ENCODE data around the gene TSTD1. TPM values are rescaled to one million over a fixed set of nuclear protein-coding genes. Genes with fewer than 3 reads are reported as not detected.

Gene TSTD1
- total and polyA plus RNA-seq, 2 of the 8 experiments (the other 6 are each of a cell fraction or from before 2014, with no cell fraction given), result 60.9 to 314 TPM

DNA sequence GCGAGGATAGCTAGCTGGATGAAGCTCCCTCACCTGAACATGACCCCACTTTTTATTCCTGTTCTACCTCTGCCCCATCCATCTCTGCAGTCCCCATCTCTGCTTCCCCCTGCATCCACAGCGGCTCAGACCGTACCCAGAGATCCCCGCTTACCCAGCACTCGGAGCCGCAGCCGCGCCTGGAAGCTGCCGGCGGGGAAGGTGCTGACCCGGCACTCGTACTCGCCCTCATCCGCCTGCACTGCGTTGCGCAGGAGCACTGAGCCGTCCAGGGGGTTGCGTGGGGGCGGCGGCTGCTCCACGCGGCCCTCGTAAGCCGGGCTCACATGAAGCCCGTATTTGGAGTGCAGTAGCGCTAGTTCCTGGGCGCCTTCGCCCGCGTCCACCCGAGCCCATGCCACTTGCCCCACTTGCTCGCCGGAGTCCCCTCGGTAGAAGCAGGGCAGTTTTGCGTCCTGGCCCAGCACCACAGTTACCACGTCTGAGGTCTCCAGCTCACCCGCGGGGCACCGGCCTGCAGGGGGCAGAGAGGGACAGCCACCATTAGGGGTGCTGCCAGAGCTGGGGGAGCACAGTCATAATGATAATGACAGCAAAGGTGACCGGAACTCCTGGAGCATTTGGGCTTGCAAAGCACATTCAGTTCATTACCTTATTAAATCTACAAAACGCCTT lies 40.8 kb upstream of the TSTD1 start:
- no peak overlapping the region for H3K9ac ChIP-seq (replicated peaks in 1 of 4; ENCODE audit: extremely low read depth in 1 of 4, low read depth in 3 of 4, low read length in 3 of 4)
- H3K27me3 ChIP-seq (replicated peaks in 1 of 4; ENCODE audit: control insufficient read depth in 3 of 4, extremely low read depth in 1 of 4, insufficient read depth in 3 of 4, low read length in 3 of 4), result no peaks in the 10 kb centered on the region
- no peak overlapping the region; the same call in 1 of the 2 replicates for H2BK5ac ChIP-seq (ENCODE audit: low read depth, low read length)
- H4K91ac ChIP-seq (replicated peaks; ENCODE audit: insufficient read length, low read length), result no peak overlapping the region
- DNase-seq (ENCODE audit: low read depth in 1 of 2, low spot score in 2 of 2) (no peak), FAIRE-seq (no peak)
- H3K4ac ChIP-seq (replicated peaks; ENCODE audit: insufficient read length, low read depth, low read length), result peak overlapping the region; percentile 14
- H3K23me2 ChIP-seq (ENCODE audit: low read depth, low read length), result no peaks in the 10 kb centered on the region
- H3K23ac ChIP-seq (ENCODE audit: insufficient read length), result no peak overlapping the region
- H2AFZ ChIP-seq (ENCODE audit: low read length), result no peak overlapping the region
- no peak for TF ChIP-seq CTBP2 (IDR thresholded peaks at IDR 0.05; ENCODE audit: borderline replicate concordance, insufficient read depth, insufficient read length, low read length)
- TF ChIP-seq, protein P1, sequence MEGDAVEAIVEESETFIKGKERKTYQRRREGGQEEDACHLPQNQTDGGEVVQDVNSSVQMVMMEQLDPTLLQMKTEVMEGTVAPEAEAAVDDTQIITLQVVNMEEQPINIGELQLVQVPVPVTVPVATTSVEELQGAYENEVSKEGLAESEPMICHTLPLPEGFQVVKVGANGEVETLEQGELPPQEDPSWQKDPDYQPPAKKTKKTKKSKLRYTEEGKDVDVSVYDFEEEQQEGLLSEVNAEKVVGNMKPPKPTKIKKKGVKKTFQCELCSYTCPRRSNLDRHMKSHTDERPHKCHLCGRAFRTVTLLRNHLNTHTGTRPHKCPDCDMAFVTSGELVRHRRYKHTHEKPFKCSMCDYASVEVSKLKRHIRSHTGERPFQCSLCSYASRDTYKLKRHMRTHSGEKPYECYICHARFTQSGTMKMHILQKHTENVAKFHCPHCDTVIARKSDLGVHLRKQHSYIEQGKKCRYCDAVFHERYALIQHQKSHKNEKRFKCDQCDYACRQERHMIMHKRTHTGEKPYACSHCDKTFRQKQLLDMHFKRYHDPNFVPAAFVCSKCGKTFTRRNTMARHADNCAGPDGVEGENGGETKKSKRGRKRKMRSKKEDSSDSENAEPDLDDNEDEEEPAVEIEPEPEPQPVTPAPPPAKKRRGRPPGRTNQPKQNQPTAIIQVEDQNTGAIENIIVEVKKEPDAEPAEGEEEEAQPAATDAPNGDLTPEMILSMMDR (IDR thresholded peaks at IDR 0.05; ENCODE audit: control extremely low read depth in 1 of 3, insufficient read depth in 1 of 3, low read depth in 1 of 3, low read length in 3 of 3), result peak in 2 of 3 experiments; percentile 23 to 33; a peak in 2 of 4 replicates
- H3K9me3 ChIP-seq (ENCODE audit: insufficient read depth in 2 of 2, low read depth in 1 of 2, low read length in 1 of 2), result no peaks in the 10 kb centered on the region
- H3K18ac ChIP-seq (ENCODE audit: extremely low read depth, low read length), result no peak overlapping the region
- no peak overlapping the region for H4K5ac ChIP-seq (ENCODE audit: insufficient read length, low read depth, low read length)
- 91% methylated on average over 40 of the region's 41 CpGs; no CpG with 5 or more reads in 1 of the 2 experiments for WGBS, 2 experiments (ENCODE audit: extremely low coverage in 1 of 2, insufficient coverage in 1 of 2, insufficient read length in 1 of 2, insufficient replicate concordance in 2 of 2, low coverage in 1 of 2, low lambda C conversion rate in 2 of 2, missing lambda C conversion rate in 1 of 2)
- H2BK120ac ChIP-seq (replicated peaks; ENCODE audit: low read depth, low read length), result no peak overlapping the region
- peaks cover 0 to 3% (median 0%) of the 10 kb centered on the region in 4 experiments; a peak in 3 of 7 replicates for H3K4me1 ChIP-seq (replicated peaks in 1 of 4; ENCODE audit: control insufficient read depth in 3 of 4, insufficient read depth in 4 of 4, low read length in 3 of 4)
- peak overlapping the region; percentile 88; the same call in 1 of the 2 replicates for H4K8ac ChIP-seq (ENCODE audit: extremely low read depth, insufficient read depth, low read length)
- H3K79me2 ChIP-seq (ENCODE audit: control insufficient read depth in 1 of 2, insufficient read depth in 2 of 2, low read length in 2 of 2), result no peaks in the 10 kb centered on the region
- H3K79me1 ChIP-seq (ENCODE audit: low read depth, low read length), result no peaks in the 10 kb centered on the region
- no peak overlapping the region for H3K14ac ChIP-seq (ENCODE audit: insufficient read length)
- H3K27ac ChIP-seq (ENCODE audit: low read depth, low read length), result no peak overlapping the region
- H2AK5ac ChIP-seq (ENCODE audit: low read depth, low read length), result no peak overlapping the region
- H3K56ac ChIP-seq (replicated peaks; ENCODE audit: insufficient read length, low read depth, low read length), result no peak overlapping the region
- no peaks in the 10 kb centered on the region for H3K36me3 ChIP-seq (ENCODE audit: control insufficient read depth in 2 of 4, insufficient read depth in 4 of 4, low read length in 3 of 4)
- no peak overlapping the region for H3K4me3 ChIP-seq (ENCODE audit: extremely low read depth in 1 of 4, insufficient read depth in 2 of 4, low read depth in 3 of 4, low read length in 4 of 4)
- H2BK15ac ChIP-seq (ENCODE audit: low read length), result 0 out of 2 replicates have a peak overlapping the region, but pooled peaks have one; percentile 47
- ChIA-PET POLR2A (ENCODE audit: partially characterized antibody) (interaction anchor here (1.4 kb wide), 1 partner anchor 38 kb away, joined by 3 read pairs; no protein-coding TSS in a partner anchor), CTCF (ENCODE audit: partially characterized antibody) (interaction anchor here (0.6 to 17.8 kb wide), 7 partner anchors 7 to 136 kb away, joined by 3 to 282 read pairs (median 4); partner anchors contain the start of genes ARHGAP30 and KLHDC9)
- no peak overlapping the region for H2BK20ac ChIP-seq (ENCODE audit: low read length)
- H3K4me2 ChIP-seq (ENCODE audit: insufficient read depth in 1 of 2, low read depth in 2 of 2, low read length in 2 of 2), result no peak overlapping the region
- H4K20me1 ChIP-seq (replicated peaks in 1 of 2; ENCODE audit: control insufficient read depth in 1 of 2, insufficient read depth in 2 of 2, low read length in 2 of 2), result no peaks in the 10 kb centered on the region
- no peak overlapping the region for H2BK12ac ChIP-seq (ENCODE audit: low read depth, low read length)

Measured in H1 (cell line).